ENCODE data around the gene DBX1. TPM values are rescaled to one million over a fixed set of nuclear protein-coding genes. Genes with fewer than 3 reads are reported as not detected.

The DBX1 gene
- total and polyA plus RNA-seq, 10 of the 15 experiments (the other 5 are each of a cell fraction or from before 2014, with no cell fraction given), result not detected

DNA sequence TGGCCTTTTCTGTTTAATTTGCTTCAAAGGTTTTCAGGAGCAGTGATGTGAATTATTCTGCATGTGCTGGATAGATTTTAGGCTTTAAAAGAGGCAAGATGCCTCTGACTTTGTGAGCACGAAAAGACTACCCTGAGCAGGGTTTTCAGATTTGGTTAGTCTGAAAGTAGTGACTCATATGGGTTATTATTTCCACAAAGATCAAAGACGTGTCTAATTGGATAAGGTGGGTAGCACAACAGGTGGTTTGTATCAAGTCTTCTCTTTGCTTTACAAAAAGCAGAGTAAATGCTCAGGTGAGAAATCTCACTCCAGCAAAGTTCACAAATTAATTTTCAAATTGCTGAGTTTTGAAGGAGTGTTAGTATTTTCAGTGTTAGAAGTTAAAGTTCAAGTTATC, 37.6 kb upstream of the DBX1 start (continued):
- TF ChIP-seq ZBTB4 (CRISPR knock-in tag; IDR thresholded peaks at IDR 0.05) (no peak), RB1 (IDR thresholded peaks at IDR 0.05; ENCODE audit: borderline replicate concordance) (no peak), HCFC1 (IDR thresholded peaks at IDR 0.05; ENCODE audit: low read length) (no peak), SIN3A (IDR thresholded peaks at IDR 0.05; ENCODE audit: low read depth, low read length) (no peak), PAX8 (IDR thresholded peaks at IDR 0.05) (no peak), NR2C2 (IDR thresholded peaks at IDR 0.05; ENCODE audit: borderline replicate concordance, control insufficient read depth, insufficient read length, low read depth) (no peak), JUNB (IDR thresholded peaks at IDR 0.05) (peak; percentile 66), SMAD1 (IDR thresholded peaks at IDR 0.05; ENCODE audit: low read depth, partially characterized antibody) (no peak), SPI1 (IDR thresholded peaks at IDR 0.05; ENCODE audit: borderline replicate concordance, insufficient read depth, low read depth, low read length) (no peak), RUNX3 (IDR thresholded peaks at IDR 0.05; ENCODE audit: low read length) (peak; percentile 70), DPF2 (IDR thresholded peaks at IDR 0.05) (peak; percentile 62), CTCF (IDR thresholded peaks at IDR 0.05 in 2 of 3, conservative IDR thresholded peaks at IDR 0.05 in 1 of 3; ENCODE audit: control insufficient read depth in 2 of 3, extremely low read depth in 1 of 3, insufficient read depth in 1 of 3, low read depth in 3 of 3, low read length in 3 of 3) (no peak), CHD4 (IDR thresholded peaks at IDR 0.05) (no peak), IKZF1 (conservative IDR thresholded peaks at IDR 0.05) (0 out of 2 replicates have a peak, but pooled peaks have one; percentile 11), NR2C1 (IDR thresholded peaks at IDR 0.05) (no peak), RFX5 (IDR thresholded peaks at IDR 0.05; ENCODE audit: low read depth, low read length) (no peak), ZZZ3 (IDR thresholded peaks at IDR 0.05; ENCODE audit: control insufficient read depth, insufficient read length, low read depth) (no peak), ZNF207 (IDR thresholded peaks at IDR 0.05; ENCODE audit: borderline replicate concordance) (no peak), WRNIP1 (IDR thresholded peaks at IDR 0.05; ENCODE audit: borderline replicate concordance, low read depth, low read length) (no peak), RAD21 (IDR thresholded peaks at IDR 0.05; ENCODE audit: insufficient read depth, low read depth, low read length) (no peak), CHD1 (IDR thresholded peaks at IDR 0.05; ENCODE audit: low read depth, low read length) (no peak), TBL1XR1 (IDR thresholded peaks at IDR 0.05; ENCODE audit: low read depth, low read length) (no peak), CEBPB (IDR thresholded peaks at IDR 0.05; ENCODE audit: borderline replicate concordance in 1 of 2, low read depth in 2 of 2, low read length in 2 of 2) (no peak)
- TF ChIP-seq, protein P1, sequence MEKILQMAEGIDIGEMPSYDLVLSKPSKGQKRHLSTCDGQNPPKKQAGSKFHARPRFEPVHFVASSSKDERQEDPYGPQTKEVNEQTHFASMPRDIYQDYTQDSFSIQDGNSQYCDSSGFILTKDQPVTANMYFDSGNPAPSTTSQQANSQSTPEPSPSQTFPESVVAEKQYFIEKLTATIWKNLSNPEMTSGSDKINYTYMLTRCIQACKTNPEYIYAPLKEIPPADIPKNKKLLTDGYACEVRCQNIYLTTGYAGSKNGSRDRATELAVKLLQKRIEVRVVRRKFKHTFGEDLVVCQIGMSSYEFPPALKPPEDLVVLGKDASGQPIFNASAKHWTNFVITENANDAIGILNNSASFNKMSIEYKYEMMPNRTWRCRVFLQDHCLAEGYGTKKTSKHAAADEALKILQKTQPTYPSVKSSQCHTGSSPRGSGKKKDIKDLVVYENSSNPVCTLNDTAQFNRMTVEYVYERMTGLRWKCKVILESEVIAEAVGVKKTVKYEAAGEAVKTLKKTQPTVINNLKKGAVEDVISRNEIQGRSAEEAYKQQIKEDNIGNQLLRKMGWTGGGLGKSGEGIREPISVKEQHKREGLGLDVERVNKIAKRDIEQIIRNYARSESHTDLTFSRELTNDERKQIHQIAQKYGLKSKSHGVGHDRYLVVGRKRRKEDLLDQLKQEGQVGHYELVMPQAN (conservative IDR thresholded peaks at IDR 0.05), result no peak
- TF ChIP-seq, protein P2, sequence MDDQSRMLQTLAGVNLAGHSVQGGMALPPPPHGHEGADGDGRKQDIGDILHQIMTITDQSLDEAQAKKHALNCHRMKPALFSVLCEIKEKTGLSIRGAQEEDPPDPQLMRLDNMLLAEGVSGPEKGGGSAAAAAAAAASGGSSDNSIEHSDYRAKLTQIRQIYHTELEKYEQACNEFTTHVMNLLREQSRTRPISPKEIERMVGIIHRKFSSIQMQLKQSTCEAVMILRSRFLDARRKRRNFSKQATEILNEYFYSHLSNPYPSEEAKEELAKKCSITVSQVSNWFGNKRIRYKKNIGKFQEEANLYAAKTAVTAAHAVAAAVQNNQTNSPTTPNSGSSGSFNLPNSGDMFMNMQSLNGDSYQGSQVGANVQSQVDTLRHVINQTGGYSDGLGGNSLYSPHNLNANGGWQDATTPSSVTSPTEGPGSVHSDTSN (IDR thresholded peaks at IDR 0.05; ENCODE audit: insufficient replicate concordance, low read depth, low read length), result peak; percentile 42
